Activated CD8-positive, alpha-beta memory T cell treated with anti-CD3 and anti-CD28 coated beads, Interleukin-2, amount 50 U/mL, for 24 hours (primary cell): ENCODE data around the gene EHD3.

Experiments used
- DNase-seq: peaks from one replicate; pipeline ENCODE4 v3.0.0-alpha.2; 2020; ENCODE audit errors: extremely low read depth

EHD3 gene

DNA sequence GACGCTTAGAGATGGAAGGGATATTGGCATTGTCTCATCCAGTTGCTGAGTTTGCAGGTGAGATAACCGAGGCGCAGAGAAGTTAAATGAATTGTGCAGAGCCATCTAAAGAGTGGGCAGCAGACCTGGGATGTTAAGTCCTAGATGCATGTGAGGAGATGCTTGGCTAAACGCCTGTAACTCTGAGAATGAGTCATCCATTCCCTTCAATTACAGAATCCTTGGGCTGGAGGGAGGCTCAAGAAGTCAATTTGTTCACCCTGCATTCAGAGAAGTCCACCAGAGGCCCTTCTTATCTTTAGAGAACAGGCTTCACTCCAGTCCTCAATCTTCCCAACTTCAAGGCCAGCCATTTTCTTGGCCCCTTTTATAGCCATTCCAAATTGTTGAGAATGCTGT is 1.6 kb downstream of the EHD3 start:
- no peak for DNase-seq

DNA sequence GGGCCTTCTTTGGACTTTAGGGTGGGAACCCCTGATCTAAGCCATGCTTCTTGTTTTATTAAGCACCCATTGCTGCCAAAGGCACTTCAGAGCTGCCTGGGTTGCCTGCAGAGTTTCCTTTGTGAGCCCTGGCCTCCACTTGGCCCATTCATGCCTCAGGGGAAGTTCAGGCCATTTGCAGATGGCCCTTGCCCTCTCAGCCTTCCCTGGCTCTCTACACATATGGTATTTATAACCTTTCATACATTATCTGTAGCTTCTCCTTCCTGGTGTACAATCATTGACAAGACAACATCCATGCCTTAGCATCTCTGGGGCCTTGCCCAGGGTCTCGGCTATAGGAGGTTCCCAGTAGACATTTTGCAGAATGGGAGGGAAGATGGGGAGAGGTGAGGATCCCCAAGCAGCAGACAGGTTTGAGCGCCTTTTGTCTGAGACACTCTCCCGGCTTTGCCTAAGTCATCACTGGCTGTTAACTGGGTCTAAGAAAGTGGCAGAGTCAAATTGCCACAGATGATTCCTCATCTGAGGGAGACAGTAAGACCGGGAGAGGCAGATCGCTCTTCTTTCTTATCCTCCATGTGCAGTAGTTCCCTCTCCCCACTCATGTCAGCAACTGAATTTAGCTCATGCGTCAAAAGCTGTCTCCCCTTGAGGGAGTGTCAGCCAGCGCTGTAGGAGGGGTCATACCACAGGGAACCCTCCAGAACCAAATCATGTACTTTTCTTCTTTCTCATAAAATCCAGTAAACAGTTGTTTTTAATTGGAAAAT is 2.7 kb downstream of the EHD3 start:
- no peak for DNase-seq

DNA sequence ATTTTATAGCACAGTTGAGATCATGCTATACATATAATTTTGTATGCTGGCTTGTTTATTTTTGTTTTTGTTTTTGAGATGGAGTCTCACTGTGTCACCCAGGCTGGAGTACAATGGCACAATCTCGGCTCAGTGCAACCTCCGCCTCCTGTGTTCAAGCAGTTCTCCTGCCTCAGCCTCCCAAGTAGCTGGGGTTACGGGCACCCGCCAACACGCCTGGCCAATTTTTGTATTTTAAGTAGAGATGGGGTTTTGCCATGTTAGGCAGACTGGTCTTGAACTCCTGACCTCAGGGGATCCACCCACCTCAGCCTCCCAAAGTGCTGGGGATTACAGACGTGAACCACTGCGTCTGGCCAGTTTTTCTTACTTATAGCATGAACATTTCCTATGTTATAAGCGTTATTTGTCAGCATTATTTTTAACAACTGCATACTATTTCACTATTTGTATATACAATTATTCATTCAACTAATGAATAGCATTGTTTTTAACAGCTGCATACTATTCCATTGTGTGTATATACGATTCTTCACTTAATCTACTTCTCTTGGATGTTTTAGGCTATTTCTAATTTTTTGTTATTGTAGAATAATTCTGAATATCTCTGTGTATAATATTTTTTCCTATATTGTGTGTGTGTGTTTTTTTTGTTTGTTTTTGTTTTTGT is 3.5 kb downstream of the EHD3 start:
- DNase-seq = no peak

DNA sequence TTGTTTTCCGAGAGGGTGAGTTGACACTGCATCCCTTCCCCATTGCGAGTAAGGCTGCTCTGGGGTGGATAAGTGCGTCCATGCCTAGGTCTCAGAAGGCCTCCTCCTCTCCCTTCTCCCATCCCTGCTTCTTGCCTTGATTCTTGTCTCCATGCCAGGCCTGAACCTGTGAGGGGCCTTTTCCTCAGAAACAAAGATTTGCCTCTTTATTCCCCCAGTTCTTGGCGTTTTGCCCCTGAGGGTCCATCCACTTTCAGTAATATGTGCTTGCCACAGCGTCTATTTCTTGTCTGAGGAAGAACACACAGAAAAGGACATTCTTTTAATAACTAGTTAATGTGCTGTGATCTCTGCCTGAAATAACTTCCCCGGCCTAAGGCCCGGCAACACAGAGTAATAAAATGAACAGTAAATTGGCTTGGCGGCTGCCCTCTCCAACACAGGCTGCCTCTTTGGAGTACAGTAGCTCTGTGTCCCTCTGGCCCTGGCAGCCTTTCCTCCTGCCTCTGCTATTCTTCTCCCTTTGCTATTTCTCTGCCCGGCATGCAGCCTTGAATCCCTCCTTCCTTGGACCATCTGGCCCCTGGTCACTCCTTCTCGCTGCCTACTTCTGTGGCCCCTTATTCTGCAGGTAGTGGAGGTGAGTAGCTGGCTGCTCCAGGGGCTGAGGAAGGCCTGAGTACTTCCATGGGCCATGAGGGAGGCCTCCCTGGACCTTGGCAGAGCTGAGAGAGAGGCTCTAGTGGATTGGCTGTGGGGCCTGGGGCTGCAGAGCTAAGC is 4.4 kb downstream of the EHD3 start:
- no peak for DNase-seq

DNA sequence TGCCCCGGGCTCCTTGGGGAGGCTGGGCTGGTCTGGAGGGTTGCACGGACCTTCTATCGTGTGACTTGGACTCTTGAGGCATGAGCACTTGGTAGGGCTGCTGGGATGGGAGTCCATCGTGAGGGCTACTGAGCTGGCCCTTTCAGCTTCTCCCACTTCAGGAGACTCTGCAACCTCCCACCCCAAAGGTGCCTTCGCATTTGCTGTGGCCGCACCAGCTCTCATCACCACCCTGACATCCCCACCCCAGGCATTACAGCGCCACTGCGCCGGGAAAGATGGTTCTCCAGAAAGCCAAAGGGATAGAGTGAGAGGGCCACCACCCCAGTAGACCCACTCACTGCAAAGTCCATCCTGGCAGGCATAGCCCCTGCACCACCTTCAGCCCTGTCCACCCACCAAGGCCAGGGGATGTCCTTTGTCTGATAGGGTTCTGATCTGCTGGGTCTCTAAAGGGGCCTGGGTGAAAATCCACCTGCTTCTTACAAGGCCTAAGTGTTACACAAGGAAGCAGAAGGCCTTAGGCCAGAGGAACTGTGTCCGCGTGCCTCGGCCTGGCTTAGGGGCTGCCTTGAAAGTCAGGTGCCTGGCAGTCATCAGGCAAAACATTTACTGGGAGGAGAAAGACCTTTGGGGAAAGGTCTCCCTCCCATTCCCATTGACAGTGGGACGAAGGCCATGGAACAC is 5.1 kb downstream of the EHD3 start:
- no peak for DNase-seq

DNA sequence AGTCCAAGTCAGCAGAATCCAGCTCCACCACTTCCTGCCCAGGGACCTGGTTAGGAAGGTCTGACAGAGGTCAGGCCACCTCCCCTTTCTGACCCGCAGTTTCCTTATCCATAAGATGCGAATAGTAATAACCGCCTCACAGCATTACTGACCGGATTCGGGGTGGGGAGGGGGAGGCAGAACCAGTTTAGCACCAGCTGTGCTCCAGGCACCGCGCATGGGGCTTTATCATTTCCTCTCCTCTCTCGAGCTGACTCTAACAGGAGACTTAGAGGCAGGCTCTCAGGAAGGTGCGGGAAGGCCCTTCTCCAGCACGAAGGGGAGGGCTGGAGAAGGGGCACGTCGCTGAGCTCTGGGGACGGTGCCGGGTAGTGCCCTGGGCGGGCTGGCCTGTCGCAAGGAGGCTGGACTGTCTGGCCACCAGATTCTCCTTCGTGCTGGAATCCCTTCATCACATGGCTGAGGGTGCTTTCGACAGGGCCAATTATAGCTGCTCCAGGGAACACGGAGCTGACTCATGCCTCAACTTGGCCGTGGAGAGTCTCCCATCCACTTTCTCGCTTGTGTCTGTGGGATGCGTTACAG is 5.7 kb downstream of the EHD3 start:
- no peak for DNase-seq

DNA sequence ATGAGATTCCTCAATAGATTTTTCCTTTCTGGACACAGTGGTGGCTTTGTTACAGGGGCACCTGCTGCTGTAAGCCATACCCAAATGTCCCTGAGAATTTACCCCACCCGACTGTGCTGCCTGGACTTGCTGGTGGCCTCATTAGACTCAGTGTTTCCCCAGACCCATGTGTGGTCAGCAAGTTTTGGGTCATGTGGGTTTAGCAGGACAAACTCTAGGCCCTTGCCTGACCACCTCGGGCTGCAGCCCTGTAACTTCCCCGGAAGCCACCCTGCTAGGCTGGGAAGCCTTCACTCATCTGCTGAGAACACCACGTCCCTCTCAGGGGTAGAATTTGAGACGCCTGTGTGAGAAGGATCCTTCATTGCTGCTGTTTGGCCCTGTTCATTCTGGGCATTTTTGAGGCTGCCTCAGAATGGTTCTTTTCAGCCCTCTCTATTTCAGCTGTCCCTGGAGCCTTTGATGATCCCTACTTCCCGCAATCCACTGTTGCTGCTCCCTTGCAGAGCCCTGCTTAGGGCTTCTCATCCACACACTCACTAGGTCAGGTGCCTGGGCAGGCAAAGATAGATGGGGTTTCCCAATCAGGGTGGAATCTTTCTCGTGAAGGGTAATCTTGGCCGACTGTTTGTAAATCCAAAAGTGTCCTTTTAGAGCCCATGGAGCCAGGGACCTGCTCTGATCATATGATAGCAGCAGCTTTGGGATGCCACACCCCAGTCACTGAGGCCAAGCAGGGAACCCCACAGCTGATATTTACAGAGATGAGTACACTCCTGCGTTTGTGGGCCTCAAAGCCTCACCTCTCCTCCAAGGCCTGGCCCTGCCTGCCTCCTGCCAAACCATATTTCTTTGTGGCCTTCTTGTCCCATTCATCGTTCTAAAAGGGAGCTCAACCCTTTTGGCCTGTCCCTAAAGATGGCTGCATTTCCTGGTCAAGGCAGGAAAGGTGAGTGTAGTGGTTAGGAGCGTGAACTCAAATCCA is 6.7 kb downstream of the EHD3 start:
- DNase-seq = no peak

DNA sequence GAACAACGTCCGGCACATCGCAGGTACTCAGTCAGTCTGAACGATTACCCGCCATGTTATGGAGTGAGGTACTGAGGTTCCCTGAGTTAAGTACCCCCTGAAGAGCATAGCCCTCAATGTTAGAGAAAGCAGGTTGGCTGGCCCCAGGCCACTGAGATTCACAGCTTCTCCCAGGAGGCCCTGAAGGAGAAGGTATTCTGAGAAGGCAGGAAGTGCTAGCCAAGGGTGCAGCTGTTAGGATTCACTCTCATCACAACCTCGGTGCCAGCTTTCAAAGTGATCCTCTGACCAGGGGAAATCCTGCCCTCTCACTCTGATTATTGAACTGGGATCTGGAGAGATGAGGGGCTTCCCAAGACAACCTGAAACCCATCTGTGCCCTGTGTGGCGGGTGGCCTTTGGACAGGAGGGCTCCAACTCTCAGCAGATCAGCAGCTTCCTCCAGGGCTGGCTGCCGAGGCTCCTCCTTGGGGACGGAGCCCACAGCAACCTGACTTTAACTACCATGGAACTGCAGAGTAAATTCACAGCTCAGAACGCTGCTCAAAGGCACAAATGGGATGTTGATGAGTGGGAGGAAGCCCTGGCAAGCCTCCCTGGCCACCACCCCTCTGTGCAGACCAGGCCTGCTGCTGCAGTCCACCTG is 7.8 kb downstream of the EHD3 start:
- no peak for DNase-seq

DNA sequence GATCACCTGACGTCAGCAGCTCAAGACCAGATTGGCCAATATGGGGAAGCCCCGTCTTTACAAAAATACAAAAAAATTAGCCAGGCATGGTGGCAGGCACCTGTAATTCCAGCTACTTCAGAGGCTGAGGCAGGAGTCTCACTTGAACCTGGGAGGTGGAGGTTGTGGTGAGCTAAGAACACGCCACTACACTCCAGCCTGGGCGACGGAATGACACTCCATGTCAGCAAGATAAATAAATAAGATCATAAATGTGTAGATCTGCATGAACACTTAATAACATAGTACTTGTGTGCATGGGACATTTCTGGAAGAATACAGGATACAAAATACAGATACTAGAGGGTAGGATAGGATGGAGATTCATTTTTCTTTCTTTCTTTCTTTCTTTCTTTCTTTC is 9.1 kb downstream of the EHD3 start:
- DNase-seq = no peak

DNA sequence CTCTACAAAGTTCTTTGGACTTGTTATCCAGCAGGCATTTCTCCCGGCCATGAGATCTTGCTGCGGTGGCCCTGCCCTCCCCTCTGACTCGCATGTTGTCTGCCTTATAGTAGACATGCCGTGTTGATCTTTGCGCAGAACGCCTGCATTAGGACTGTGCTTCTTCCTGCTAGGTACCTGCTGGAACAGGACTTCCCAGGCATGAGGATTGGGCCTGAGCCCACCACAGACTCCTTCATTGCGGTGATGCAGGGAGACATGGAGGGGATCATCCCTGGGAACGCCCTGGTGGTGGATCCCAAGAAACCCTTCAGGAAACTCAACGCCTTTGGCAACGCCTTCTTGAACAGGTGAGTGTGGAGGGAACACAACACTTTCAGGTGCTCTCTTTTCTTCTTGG is 10.1 kb downstream of the EHD3 start:
- DNase-seq = no peak

DNA sequence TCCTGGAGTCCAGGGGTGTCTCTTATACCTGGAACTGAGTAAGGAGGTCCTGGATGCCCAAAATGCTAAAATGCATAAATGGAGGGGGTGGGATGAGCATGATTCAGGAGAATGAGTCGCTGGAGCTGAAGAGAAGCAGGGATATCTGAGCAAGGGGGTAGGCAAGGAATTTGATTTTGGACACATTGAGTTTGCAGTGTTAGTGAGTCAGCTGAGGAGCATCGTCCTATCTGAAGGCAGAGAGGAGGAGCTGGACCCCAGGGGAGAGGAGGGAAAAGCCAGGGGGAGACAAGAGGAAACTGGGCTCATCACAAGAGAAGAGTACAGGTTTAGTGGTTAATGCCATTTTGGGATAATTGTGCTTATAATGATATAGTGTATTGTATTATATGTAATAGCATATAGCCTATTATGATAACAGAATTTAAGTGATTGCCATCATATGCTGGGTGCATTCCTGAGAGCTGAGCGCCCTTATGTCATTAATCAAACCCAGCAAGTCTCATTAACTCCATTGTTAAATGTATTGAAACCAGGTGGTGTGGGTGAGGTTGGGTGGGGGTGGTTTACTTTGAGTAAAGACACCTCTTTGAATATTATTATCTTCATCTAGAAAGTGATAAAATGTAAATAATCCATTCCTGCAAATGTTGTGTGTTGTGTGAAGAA is 12.4 kb downstream of the EHD3 start:
- DNase-seq = no peak

DNA sequence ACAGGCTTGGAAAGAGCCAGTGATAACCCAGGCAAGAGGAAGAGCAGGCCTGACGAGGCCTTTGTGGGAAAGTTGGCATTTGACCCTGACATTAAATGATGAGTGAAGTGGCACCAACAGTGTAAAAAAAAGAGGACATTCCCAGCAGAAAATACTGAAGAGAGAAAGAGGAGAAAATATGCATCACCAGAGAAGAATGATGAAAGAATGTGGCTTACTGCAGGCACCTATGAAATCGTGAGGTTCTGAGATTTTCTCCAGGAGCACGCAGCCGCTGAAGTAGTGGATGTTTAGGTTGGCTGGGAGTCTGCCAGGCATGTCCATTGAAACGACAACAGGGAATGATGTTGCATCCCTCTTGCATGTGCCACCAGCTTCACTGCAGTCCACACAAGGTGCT is 13.8 kb downstream of the EHD3 start:
- DNase-seq = no peak

DNA sequence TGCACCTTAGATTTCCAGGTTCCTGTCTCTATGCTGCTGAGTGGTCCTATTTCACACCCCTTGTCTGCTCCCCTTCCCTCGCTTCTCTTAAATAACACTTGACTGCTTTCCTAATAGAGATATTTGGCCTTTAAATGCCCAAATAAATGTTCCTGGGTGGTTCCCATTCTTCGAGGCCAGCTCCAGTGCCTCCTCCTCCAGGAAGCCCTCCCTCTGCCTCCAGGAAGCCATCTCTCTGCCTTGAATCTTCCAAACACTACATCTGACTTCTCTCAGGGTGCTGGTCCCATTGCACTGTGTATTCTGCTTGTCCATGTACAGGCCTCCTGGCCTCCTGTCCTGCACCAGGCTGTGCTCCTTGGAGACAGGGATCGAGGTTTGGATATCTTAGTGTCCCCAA is 14.2 kb downstream of the EHD3 start:
- DNase-seq = no peak

DNA sequence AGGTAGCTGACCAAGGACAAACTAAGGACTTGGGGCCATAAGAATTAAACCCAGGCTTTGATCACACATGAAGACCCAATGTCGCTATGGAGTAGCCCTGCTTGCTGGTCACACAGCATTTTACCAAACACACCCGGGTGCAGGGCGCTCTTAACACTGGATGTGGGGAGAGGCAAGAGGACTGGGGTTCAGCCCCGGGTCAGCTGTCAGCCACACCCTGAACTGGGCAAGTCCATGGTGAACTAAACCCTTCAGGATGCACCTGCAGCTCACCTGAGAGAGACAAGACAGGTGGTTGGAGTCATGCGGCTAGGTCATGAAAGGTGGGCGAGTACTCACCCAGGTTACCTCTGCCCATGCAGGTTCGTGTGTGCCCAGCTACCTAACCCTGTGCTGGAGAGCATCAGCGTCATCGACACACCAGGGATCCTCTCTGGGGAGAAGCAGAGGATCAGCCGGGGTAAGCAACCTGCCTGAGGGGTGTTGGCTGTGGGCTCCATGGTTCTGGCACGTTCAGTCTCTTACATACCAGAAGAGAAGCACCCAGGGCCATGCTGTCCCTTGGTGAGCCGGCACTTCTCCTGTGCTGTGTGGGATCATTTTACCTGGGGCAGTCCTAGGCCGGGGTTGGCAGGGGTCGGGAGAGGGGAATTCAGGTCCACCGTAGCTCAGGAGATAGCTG is 15.2 kb downstream of the EHD3 start:
- no peak for DNase-seq

DNA sequence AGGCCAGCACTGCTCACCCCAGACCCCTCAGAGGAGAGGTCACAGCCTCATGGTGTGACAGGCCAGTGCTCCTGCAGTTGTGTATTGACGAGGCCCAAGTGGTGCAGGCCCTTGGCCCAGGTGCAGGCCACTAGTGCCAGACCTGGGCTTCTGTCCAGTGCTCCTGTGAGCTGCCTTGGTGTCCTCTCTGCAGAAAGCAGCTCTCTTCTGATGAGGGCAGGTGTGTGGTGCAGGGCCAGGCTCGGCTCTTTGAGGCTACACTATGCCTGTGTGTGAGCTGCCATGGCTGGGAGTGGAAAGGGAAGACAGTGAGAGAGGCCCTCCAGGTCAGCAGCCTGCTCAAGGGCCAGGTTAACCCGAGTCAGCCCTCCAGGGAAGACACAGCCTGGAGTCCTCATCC is 17.1 kb downstream of the EHD3 start:
- DNase-seq = no peak

DNA sequence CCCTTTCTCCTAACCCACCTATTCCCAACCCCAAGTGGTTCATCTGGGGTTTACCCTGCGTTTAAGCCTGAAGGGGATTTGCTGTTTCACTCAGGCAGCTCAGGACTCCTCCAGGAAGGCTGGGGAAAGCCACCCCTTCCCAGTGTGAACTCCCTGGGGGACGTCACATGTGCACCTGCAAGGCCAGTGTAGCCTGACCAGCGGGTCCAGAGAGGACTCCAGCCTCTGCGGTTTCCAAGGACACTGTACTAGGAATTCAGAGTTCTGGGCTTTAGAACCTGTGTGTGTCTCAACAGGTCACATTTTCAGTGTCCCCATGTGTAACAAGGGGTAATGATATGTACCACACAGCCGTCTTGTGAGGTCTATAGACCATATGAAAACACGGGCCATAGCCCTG is 17.9 kb downstream of the EHD3 start:
- DNase-seq = no peak

DNA sequence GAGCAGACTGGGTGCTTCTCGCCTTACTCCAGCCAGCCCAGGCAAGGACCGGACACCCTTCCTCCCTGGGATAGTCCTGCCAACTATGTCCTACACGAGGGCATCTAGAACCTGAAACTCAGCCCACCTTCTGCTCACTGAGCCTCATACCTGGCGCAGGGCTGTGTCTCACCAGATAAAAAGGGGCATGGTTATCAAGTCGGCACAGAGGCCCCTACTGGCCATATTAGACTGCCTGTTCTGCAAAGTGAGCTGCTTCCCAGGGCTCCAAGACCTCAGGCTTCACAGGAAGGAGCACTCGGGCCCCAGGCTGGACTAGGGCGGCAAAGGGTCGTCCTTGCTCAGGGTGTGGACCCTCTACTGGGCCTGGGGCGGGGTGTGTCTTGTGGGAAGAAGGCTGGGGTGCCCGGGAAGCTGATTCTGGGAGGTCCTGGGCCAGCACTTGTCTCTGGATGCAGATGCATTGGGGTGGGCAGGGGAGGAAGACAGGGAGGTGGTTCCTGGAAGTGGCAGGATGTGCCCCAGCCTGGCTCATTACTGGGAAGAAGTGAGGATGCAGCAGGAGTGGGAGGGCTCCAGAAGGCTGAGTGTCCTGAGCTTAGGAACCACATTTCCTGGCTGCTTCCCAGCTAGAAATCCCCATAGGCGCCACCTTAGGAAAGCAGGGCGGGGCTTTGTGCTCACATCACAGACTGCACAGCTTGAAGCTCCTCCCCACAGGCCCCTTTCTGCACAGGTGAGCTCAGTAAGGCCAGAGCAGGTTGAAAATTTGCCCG is 19.6 kb downstream of the EHD3 start:
- DNase-seq = no peak
